Bronchial epithelial cell (primary cell): Measurements from ENCODE around the gene RANGRF. TPM values are rescaled to one million over a fixed set of nuclear protein-coding genes. Genes with fewer than 3 reads are reported as not detected.

Source experiments
- DNase-seq: peaks from one replicate; pipeline ENCODE4 v3.0.0-alpha.2; 2010; ENCODE audit warnings: low read depth
- FAIRE-seq: peaks from 2 replicates; lab custom pipeline; 2011; peaks lifted over from hg19 to GRCh38; lab: Jason Lieb, UNC
- H3K27me3 ChIP-seq: 2 replicates; pipeline ENCODE4 v1.5.1; 2011; ENCODE audit warnings: low read length; ENCODE audit not compliant: control insufficient read depth, insufficient read depth
- H3K36me3 ChIP-seq: 2 replicates; pipeline ENCODE4 v1.5.1; 2011; ENCODE audit warnings: low read length; ENCODE audit not compliant: control insufficient read depth, insufficient read depth
- H3K4me3 ChIP-seq: 2 replicates; pipeline ENCODE4 v1.5.1; 2011; ENCODE audit warnings: mild to moderate bottlenecking, low read depth, low read length, control low read depth
- CTCF ChIP-seq: IDR thresholded peaks from 2 replicates; pipeline ENCODE4 v1.5.1; 2011; ENCODE audit warnings: mild to moderate bottlenecking, moderate library complexity, low read length, control low read depth, inconsistent platforms; ENCODE audit not compliant: insufficient read depth, severe bottlenecking
- total RNA-seq: library from RNA; depleted of rRNA; stranded (reverse); fragments of >200 nt; gene quantifications from 2 replicates; pipeline ENCODE4 v1.2.1, GENCODE V29; 2014

Gene RANGRF
- total RNA-seq, 1 donor from 2014 or later, result 11.8 TPM

- Histone ChIP-seq H3K36me3 (no peaks in the 10 kb centered on the region), H3K27me3 (peaks cover 3% of the 10 kb centered on the region), H3K4me3 (no peak overlapping the region)
- FAIRE-seq (no peak), DNase-seq (no peak)
- TF ChIP-seq CTCF, result no peak
Observed at GRCh38 chr17:8332128-8332527, 43.7 kb downstream of the RANGRF start.

- TF ChIP-seq CTCF, result no peak
- Histone ChIP-seq H3K27me3 (peaks cover 3% of the 10 kb centered on the region), H3K4me3 (no peak overlapping the region), H3K36me3 (no peaks in the 10 kb centered on the region)
- FAIRE-seq (peak; percentile 32), DNase-seq (no peak)
Observed at GRCh38 chr17:8332688-8333087, 44.2 kb downstream of the RANGRF start.

- TF ChIP-seq CTCF, result no peak
- Histone ChIP-seq H3K36me3 (no peaks in the 10 kb centered on the region), H3K27me3 (peaks cover 2% of the 10 kb centered on the region), H3K4me3 (no peak overlapping the region)
- DNase-seq (no peak), FAIRE-seq (no peak)
Observed at GRCh38 chr17:8333281-8333680, 44.8 kb downstream of the RANGRF start.

- no peak for TF ChIP-seq CTCF
- FAIRE-seq, result no peak
- H3K27me3 ChIP-seq, result peaks cover 3% of the 10 kb centered on the region
- no peak overlapping the region for H3K4me3 ChIP-seq
- no peaks in the 10 kb centered on the region for H3K36me3 ChIP-seq
- DNase-seq, result no peak
Observed at GRCh38 chr17:8337802-8338752, 49.6 kb downstream of the RANGRF start.

- Histone ChIP-seq H3K36me3 (no peaks in the 10 kb centered on the region), H3K4me3 (no peak overlapping the region), H3K27me3 (peaks cover 3% of the 10 kb centered on the region)
- no peak for DNase-seq
- no peak for TF ChIP-seq CTCF
- FAIRE-seq, result no peak
Observed at GRCh38 chr17:8338753-8339140, 50.3 kb downstream of the RANGRF start.
